Left colon (tissue), 2 donors: Measurements from ENCODE around the gene CBARP. TPM values are rescaled to one million over a fixed set of nuclear protein-coding genes. Genes with fewer than 3 reads are reported as not detected.

ENCODE experiments used
- ATAC-seq: fragments of 200-7000 bp; cut with Tn5 transposase; one replicate; pipeline ENCODE4 v1.9.1; 2020; ENCODE audit warnings: mild to moderate bottlenecking, moderate library complexity
- DNase-seq, 2 donors: peaks; one replicate each; pipeline ENCODE4 v3.0.0-alpha.2; 2020
- intact Hi-C, 2 donors: fragments of 100-400 bp; cut with DNase I in 1 of 2; cut with micrococcal nuclease in 1 of 2; formaldehyde crosslinking; loops; one replicate each; pipeline versions ENCODE4 v1.11.2 to v1.14.0; 2022; cut with DNase I, micrococcal nuclease
- long read RNA-seq: library from polyadenylated mRNA; unstranded; transcript quantifications from one replicate; pipeline ENCODE4 v2.0.0, GENCODE V29; 2021
- total RNA-seq, 2 donors: library from RNA; stranded (reverse); fragmentation: NEBNext Ultra II Directional; extraction: Animal tissue kit (Norgen Biotek cat#: 25700); gene quantifications; one replicate each; pipeline ENCODE4 v1.2.1, GENCODE V29; 2021
- donor health status: DM: no; HTN: no; CAD: no.
- donor health status: DM: yes; HTN: yes; CAD: no.

The CBARP gene
- under 1 TPM; 0.21 to 0.50 TPM for total RNA-seq
- long read RNA-seq, partial matches to known transcripts, result 0 of 1 reads
- long read RNA-seq, other reads (novel, unspliced or antisense), result 1 of 1 reads

GRCh38 chr19:1237754-1238368, at the start of gene CBARP:
Gene CBARP, minus strand, starts transcription at chr19:1238005. Its CDS starts 1,905 bp downstream, at chr19:1236100.
- ATAC-seq, result no peak
- intact Hi-C loops, result no loop called here
- DNase-seq, result peak in 1 of 2 donors; percentile 43

- DNase-seq (peak in 1 of 2 donors; percentile 42), ATAC-seq (no peak)
- intact Hi-C loops, result no loop called here
Measured at GRCh38 chr19:1286487-1287353, 48.9 kb upstream of the CBARP start.

- intact Hi-C loops, result no loop called here
- ATAC-seq (peak; percentile 27), DNase-seq (no peak)
Measured at GRCh38 chr19:1285737-1286360, 48.0 kb upstream of the CBARP start, which contains the start of gene EFNA2. Gene EFNA2, plus strand, starts transcription at chr19:1285873. Its CDS starts 296 bp downstream, at chr19:1286169.

- no peak for ATAC-seq
- intact Hi-C loops, result no loop called here
Measured at GRCh38 chr19:1284979-1285736, 47.4 kb upstream of the CBARP start.

GRCh38 chr19:1284293-1284978, 46.6 kb upstream of the CBARP start:
- DNase-seq (peak; percentile 72 to 81), ATAC-seq (peak; percentile 72)
- intact Hi-C loops, result no loop called here

More at GRCh38 chr19:1284979-1285736, 47.4 kb upstream of the CBARP start:
- no peak for DNase-seq

GRCh38 chr19:1283917-1284292, 46.1 kb upstream of the CBARP start:
- ATAC-seq, result no peak
- no peak for DNase-seq
- intact Hi-C loops, result no loop called here

- intact Hi-C loops, result no loop called here
- DNase-seq (peak in 1 of 2 donors; percentile 41), ATAC-seq (peak; percentile 33)
Measured at GRCh38 chr19:1283207-1283916, 45.6 kb upstream of the CBARP start.

GRCh38 chr19:1282588-1283206, 44.9 kb upstream of the CBARP start:
- DNase-seq (no peak), ATAC-seq (no peak)
- intact Hi-C loops, result no loop called here

- ATAC-seq (no peak), DNase-seq (no peak)
- intact Hi-C loops, result no loop called here
Measured at GRCh38 chr19:1281569-1282287, 43.9 kb upstream of the CBARP start.

GRCh38 chr19:1280636-1281568, 43.1 kb upstream of the CBARP start:
- intact Hi-C loops, result no loop called here
- DNase-seq (no peak), ATAC-seq (no peak)

- ATAC-seq, result peak; percentile 11
- peak; percentile 70 to 88 for DNase-seq
- intact Hi-C loops, result no loop called here
Measured at GRCh38 chr19:1279782-1280341, 42.1 kb upstream of the CBARP start.

GRCh38 chr19:1278713-1279660, 41.2 kb upstream of the CBARP start:
- DNase-seq, result no peak
- intact Hi-C loops, result no loop called here
- ATAC-seq, result no peak

- intact Hi-C loops, result no loop called here
Measured at GRCh38 chr19:1278074-1278473, 40.3 kb upstream of the CBARP start.

GRCh38 chr19:1277061-1277460, 39.3 kb upstream of the CBARP start:
- peak in 1 of 2 donors; percentile 41 for DNase-seq
- ATAC-seq, result no peak
- intact Hi-C loops, result no loop called here

More at GRCh38 chr19:1278074-1278473, 40.3 kb upstream of the CBARP start:
- ATAC-seq, result no peak
- DNase-seq, result no peak
